H9 (cell line): Measurements from ENCODE around the gene ETV2. TPM values are rescaled to one million over a fixed set of nuclear protein-coding genes. Genes with fewer than 3 reads are reported as not detected.

ENCODE experiments used
- DNase-seq: peaks from one replicate; pipeline ENCODE4 v3.0.0-alpha.2; 2017
- H2AFZ ChIP-seq: one replicate; pipeline ENCODE4 v1.6.1; 2013; ENCODE audit warnings: mild to moderate bottlenecking, low read length, control low read depth, moderate library complexity
- H2AK5ac ChIP-seq: 2 replicates; pipeline ENCODE4 v1.6.1; 2013; ENCODE audit warnings: low read length, control low read depth, mixed read lengths; ENCODE audit not compliant: insufficient read length
- H2BK120ac ChIP-seq: one replicate; pipeline ENCODE4 v1.6.1; 2013; ENCODE audit warnings: low read depth, mild to moderate bottlenecking, low read length, control low read depth, inconsistent platforms; ENCODE audit not compliant: poor library complexity, severe bottlenecking
- H2BK12ac ChIP-seq: 2 replicates; pipeline ENCODE4 v1.6.1; 2013; ENCODE audit warnings: low read length, control low read depth, mixed read lengths, low read depth; ENCODE audit not compliant: insufficient read length
- H2BK15ac ChIP-seq: 2 replicates; pipeline ENCODE4 v1.6.1; 2013; ENCODE audit warnings: low read depth, low read length, control low read depth
- H2BK20ac ChIP-seq: one replicate; pipeline ENCODE4 v1.6.1; 2013; ENCODE audit warnings: low read depth, mild to moderate bottlenecking, low read length, control low read depth, inconsistent platforms; ENCODE audit not compliant: poor library complexity, severe bottlenecking
- H2BK5ac ChIP-seq: 2 replicates; pipeline ENCODE4 v1.6.1; 2013; ENCODE audit warnings: low read length, control low read depth, mixed read lengths; ENCODE audit not compliant: insufficient read length
- H3K14ac ChIP-seq: 2 replicates; pipeline ENCODE4 v1.6.1; 2013; ENCODE audit warnings: low read length, control low read depth; ENCODE audit not compliant: insufficient read depth
- H3K18ac ChIP-seq: 2 replicates; pipeline ENCODE4 v1.6.1; 2013; ENCODE audit warnings: low read depth, mild to moderate bottlenecking, mixed read lengths, low read length, control low read depth; ENCODE audit not compliant: insufficient read length
- H3K23ac ChIP-seq: 2 replicates; pipeline ENCODE4 v1.6.1; 2013; ENCODE audit warnings: low read length, control low read depth, mixed read lengths, low read depth; ENCODE audit not compliant: insufficient read length
- H3K23me2 ChIP-seq: 2 replicates; pipeline ENCODE4 v1.6.1; 2013; ENCODE audit warnings: low read depth, mild to moderate bottlenecking, mixed read lengths, low read length, control low read depth; ENCODE audit not compliant: insufficient read length, poor library complexity, severe bottlenecking
- H3K27ac ChIP-seq: 2 replicates; pipeline ENCODE4 v1.5.1; 2013; ENCODE audit warnings: low read length, control low read depth, mixed read lengths, low read depth; ENCODE audit not compliant: insufficient read length
- H3K27me3 ChIP-seq: 2 replicates; pipeline ENCODE4 v1.6.1; 2013; ENCODE audit warnings: low read length, control low read depth, inconsistent platforms; ENCODE audit not compliant: insufficient read depth
- H3K4ac ChIP-seq: 2 replicates; pipeline ENCODE4 v1.6.1; 2013; ENCODE audit warnings: low read depth, mild to moderate bottlenecking, control low read depth, inconsistent platforms, low read length, moderate library complexity
- H3K4me1 ChIP-seq: 2 replicates; pipeline ENCODE4 v1.6.1; 2013; ENCODE audit warnings: low read length, control low read depth, inconsistent platforms; ENCODE audit not compliant: insufficient read depth
- H3K4me2 ChIP-seq: 2 replicates; pipeline ENCODE4 v1.6.1; 2013; ENCODE audit warnings: low read length, control low read depth, mixed read lengths; ENCODE audit not compliant: insufficient read length, insufficient read depth
- H3K56ac ChIP-seq: 2 replicates; pipeline ENCODE4 v1.6.1; 2013; ENCODE audit warnings: low read depth, mild to moderate bottlenecking, mixed read lengths, low read length, control low read depth; ENCODE audit not compliant: insufficient read length
- H3K79me1 ChIP-seq: 2 replicates; pipeline ENCODE4 v1.6.1; 2013; ENCODE audit warnings: low read depth, mild to moderate bottlenecking, moderate library complexity, low read length, control low read depth, inconsistent platforms; ENCODE audit not compliant: insufficient read depth, poor library complexity, severe bottlenecking
- H3K79me2 ChIP-seq: 2 replicates; pipeline ENCODE4 v1.6.1; 2013; ENCODE audit warnings: low read length, control low read depth, inconsistent platforms; ENCODE audit not compliant: insufficient read depth
- H3K9ac ChIP-seq: 2 replicates; pipeline ENCODE4 v1.6.1; 2013; ENCODE audit warnings: low read length, control low read depth, mixed read lengths; ENCODE audit not compliant: insufficient read length; ENCODE audit errors: extremely low read depth
- H3K9me3 ChIP-seq: one replicate; pipeline ENCODE4 v1.6.1; 2013; ENCODE audit warnings: low read depth, low read length, inconsistent platforms; ENCODE audit not compliant: control insufficient read depth
- H3T11ph ChIP-seq: one replicate; pipeline ENCODE4 v1.6.1; 2013; ENCODE audit warnings: mild to moderate bottlenecking, low read length, control low read depth, inconsistent platforms
- H4K20me1 ChIP-seq: one replicate; pipeline ENCODE4 v1.6.1; 2013; ENCODE audit not compliant: control insufficient read depth, insufficient read length, insufficient read depth
- H4K5ac ChIP-seq: 2 replicates; pipeline ENCODE4 v1.6.1; 2013; ENCODE audit warnings: low read depth, mild to moderate bottlenecking, mixed read lengths, low read length, control low read depth; ENCODE audit not compliant: insufficient read length
- H4K8ac ChIP-seq: replicated peaks from 2 replicates; pipeline ENCODE4 v1.6.1; 2013; ENCODE audit warnings: low read length, control low read depth, mixed read lengths, low read depth; ENCODE audit not compliant: insufficient read length
- H4K91ac ChIP-seq: 2 replicates; pipeline ENCODE4 v1.6.1; 2013; ENCODE audit warnings: low read depth, mild to moderate bottlenecking, moderate library complexity, mixed read lengths, low read length, control low read depth; ENCODE audit not compliant: insufficient read length
- H3K27ac Mint-ChIP-seq, 3 experiments: 2 replicates in 2 of 3; 3 replicates in 1 of 3; pipeline ENCODE4 v1.8.0; 2020 to 2021; ENCODE audit warnings: mixed read lengths in 3 of 3, mild to moderate bottlenecking in 1 of 3, moderate library complexity in 1 of 3
- H3K27me3 Mint-ChIP-seq: 2 replicates; pipeline ENCODE4 v1.8.0; 2021; ENCODE audit warnings: low read depth, mild to moderate bottlenecking, moderate library complexity, mixed read lengths
- H3K36me3 Mint-ChIP-seq, 3 experiments: 2 replicates in 2 of 3; 3 replicates in 1 of 3; pipeline ENCODE4 v1.8.0; 2020 to 2021; ENCODE audit warnings: low read depth in 3 of 3, mixed read lengths in 3 of 3; ENCODE audit not compliant: insufficient read depth in 1 of 3
- H3K4me1 Mint-ChIP-seq, 2 experiments: 2 replicates each; pipeline ENCODE4 v1.8.0; 2020; ENCODE audit warnings: mixed read lengths in 2 of 2
- H3K4me3 Mint-ChIP-seq, 2 experiments: 2 replicates in 1 of 2; 3 replicates in 1 of 2; pipeline ENCODE4 v1.8.0; 2020 to 2021; ENCODE audit warnings: mild to moderate bottlenecking in 2 of 2, mixed read lengths in 2 of 2, moderate library complexity in 1 of 2
- H3K9me3 Mint-ChIP-seq, 2 experiments: 2 replicates in 1 of 2; 3 replicates in 1 of 2; pipeline ENCODE4 v1.8.0; 2020; ENCODE audit warnings: mild to moderate bottlenecking in 2 of 2, mixed read lengths in 2 of 2, moderate library complexity in 1 of 2
- WGBS: extraction: QIAGEN DNeasy Blood & Tissue Kit; methylation state at CpG from one replicate; pipeline ENCODE4 v1.1.7; 2013; ENCODE audit warnings: missing lambda C conversion rate, low lambda C conversion rate, mixed read lengths; ENCODE audit not compliant: insufficient read length; ENCODE audit errors: extremely low coverage; 5-methylcytosine and 5-hydroxymethylcytosine counted together
- total RNA-seq: library from RNA; stranded (reverse); gene quantifications from 2 replicates; pipeline ENCODE4 v1.2.1, GENCODE V29; 2021
- TF ChIP-seq, protein P1 (sequence below): fragments of 200-600 bp; sonication (generic); conservative IDR thresholded peaks from 3 replicates; pipeline ENCODE4 v1.8.0; 2021; ENCODE audit warnings: antibody characterized with exemption, mild to moderate bottlenecking

ETV2 gene
- total RNA-seq, 1 experiment from 2014 or later = 1.9 TPM

DNA sequence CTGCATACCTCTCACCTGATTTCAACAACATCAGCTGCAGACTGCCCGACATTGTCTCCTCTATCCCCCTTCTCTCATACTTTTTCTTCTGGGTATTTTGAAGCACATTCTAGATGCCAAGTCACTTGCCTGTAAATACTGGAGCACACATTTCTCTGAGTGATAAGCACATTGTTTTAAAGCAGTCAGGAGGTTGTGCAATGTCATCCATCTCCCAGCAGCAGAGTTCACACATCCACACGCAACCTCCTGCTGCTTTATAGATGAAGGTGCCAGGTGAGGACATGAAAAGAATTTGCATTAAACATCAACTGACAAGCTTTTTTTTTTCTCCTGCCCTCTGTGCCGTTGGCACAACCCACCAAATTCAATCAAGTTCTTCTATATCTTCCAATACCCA, 30.3 kb downstream of the ETV2 start:
- H3K27me3 Mint-ChIP-seq = peaks cover 30% of the 10 kb centered on the region
- Histone ChIP-seq H3K9ac (no peak overlapping the region), H3K9me3 (no peaks in the 10 kb centered on the region), H3K23ac (no peak overlapping the region), H3K4ac (no peak overlapping the region), H3K4me2 (no peak overlapping the region), H3K27me3 (no peaks in the 10 kb centered on the region), H3K23me2 (peaks cover 11% of the 10 kb centered on the region), H3K79me1 (no peaks in the 10 kb centered on the region), H3K14ac (no peak overlapping the region), H2BK12ac (no peak overlapping the region), H3K27ac (no peak overlapping the region), H4K20me1 (no peaks in the 10 kb centered on the region), H2AFZ (no peak overlapping the region), H4K5ac (no peak overlapping the region), H2AK5ac (no peak overlapping the region), H3K79me2 (no peaks in the 10 kb centered on the region), H3K4me1 (no peaks in the 10 kb centered on the region), H2BK15ac (no peak overlapping the region), H3T11ph (no peak overlapping the region), H3K18ac (no peak overlapping the region), H4K91ac (no peak overlapping the region), H2BK5ac (no peak overlapping the region), H3K56ac (no peak overlapping the region), H2BK120ac (no peak overlapping the region), H2BK20ac (no peak overlapping the region), H4K8ac (no peak overlapping the region)
- H3K36me3 Mint-ChIP-seq = no peaks in the 10 kb centered on the region; a peak in 1 of 7 replicates
- H3K4me1 Mint-ChIP-seq = peaks cover 4 to 6% of the 10 kb centered on the region in 2 experiments; a peak in 3 of 4 replicates
- no peaks in the 10 kb centered on the region for H3K9me3 Mint-ChIP-seq
- H3K27ac Mint-ChIP-seq = no peak overlapping the region
- no peak for DNase-seq
- H3K4me3 Mint-ChIP-seq = peak overlapping the region in 1 of 2 experiments; percentile 38; a peak in 1 of 5 replicates
- TF ChIP-seq, protein P1, sequence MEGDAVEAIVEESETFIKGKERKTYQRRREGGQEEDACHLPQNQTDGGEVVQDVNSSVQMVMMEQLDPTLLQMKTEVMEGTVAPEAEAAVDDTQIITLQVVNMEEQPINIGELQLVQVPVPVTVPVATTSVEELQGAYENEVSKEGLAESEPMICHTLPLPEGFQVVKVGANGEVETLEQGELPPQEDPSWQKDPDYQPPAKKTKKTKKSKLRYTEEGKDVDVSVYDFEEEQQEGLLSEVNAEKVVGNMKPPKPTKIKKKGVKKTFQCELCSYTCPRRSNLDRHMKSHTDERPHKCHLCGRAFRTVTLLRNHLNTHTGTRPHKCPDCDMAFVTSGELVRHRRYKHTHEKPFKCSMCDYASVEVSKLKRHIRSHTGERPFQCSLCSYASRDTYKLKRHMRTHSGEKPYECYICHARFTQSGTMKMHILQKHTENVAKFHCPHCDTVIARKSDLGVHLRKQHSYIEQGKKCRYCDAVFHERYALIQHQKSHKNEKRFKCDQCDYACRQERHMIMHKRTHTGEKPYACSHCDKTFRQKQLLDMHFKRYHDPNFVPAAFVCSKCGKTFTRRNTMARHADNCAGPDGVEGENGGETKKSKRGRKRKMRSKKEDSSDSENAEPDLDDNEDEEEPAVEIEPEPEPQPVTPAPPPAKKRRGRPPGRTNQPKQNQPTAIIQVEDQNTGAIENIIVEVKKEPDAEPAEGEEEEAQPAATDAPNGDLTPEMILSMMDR = no peak
- WGBS = no CpG with 5 or more reads among the region's 3 CpGs
